IPS-18a (cell line): ENCODE measurements around the gene TTC3.
"Not testable (repeated sequence)": the region's sequence is repeated elsewhere in the genome, so short reads cannot be mapped to it uniquely, and the experiment has no call there.

Experiments used
- H3K27ac ChIP-seq: one replicate; pipeline ENCODE4 v1.5.1; 2013; ENCODE audit warnings: low read length
- H3K27me3 ChIP-seq: one replicate; pipeline ENCODE4 v1.6.1; 2013; ENCODE audit warnings: mild to moderate bottlenecking, low read length; ENCODE audit not compliant: control insufficient read depth, insufficient read depth
- H3K36me3 ChIP-seq: one replicate; pipeline ENCODE4 v1.6.1; 2013; ENCODE audit warnings: low read depth, low read length; ENCODE audit not compliant: control insufficient read depth
- H3K4me1 ChIP-seq: one replicate; pipeline ENCODE4 v1.6.1; 2013; ENCODE audit warnings: low read depth, low read length; ENCODE audit not compliant: control insufficient read depth
- H3K4me3 ChIP-seq: one replicate; pipeline ENCODE4 v1.5.1; 2013; ENCODE audit warnings: low read length
- H3K9ac ChIP-seq: one replicate; pipeline ENCODE4 v1.6.1; 2013; ENCODE audit warnings: mild to moderate bottlenecking, low read length, moderate library complexity
- H3K9me3 ChIP-seq: one replicate; pipeline ENCODE4 v1.6.1; 2013; ENCODE audit warnings: low read depth, low read length; ENCODE audit not compliant: control insufficient read depth

TTC3 gene

GRCh38 chr21:37136261-37136660 lies 63.2 kb downstream of the TTC3 start:
- H3K27me3 ChIP-seq = no peaks in the 10 kb centered on the region
- no peak overlapping the region for H3K9ac ChIP-seq
- H3K4me3 ChIP-seq = no peak overlapping the region
- H3K36me3 ChIP-seq = peaks cover 7% of the 10 kb centered on the region
- H3K27ac ChIP-seq = no peak overlapping the region
- H3K4me1 ChIP-seq = peaks cover 12% of the 10 kb centered on the region
- H3K9me3 ChIP-seq = no peaks in the 10 kb centered on the region

GRCh38 chr21:37136744-37137143 lies 63.7 kb downstream of the TTC3 start:
- H3K4me3 ChIP-seq = no peak overlapping the region
- H3K9ac ChIP-seq = no peak overlapping the region
- peaks cover 12% of the 10 kb centered on the region for H3K4me1 ChIP-seq
- H3K9me3 ChIP-seq = no peaks in the 10 kb centered on the region
- H3K27ac ChIP-seq = no peak overlapping the region
- H3K36me3 ChIP-seq = peaks cover 7% of the 10 kb centered on the region
- no peaks in the 10 kb centered on the region for H3K27me3 ChIP-seq

GRCh38 chr21:37139154-37139553 lies 66.1 kb downstream of the TTC3 start:
- Histone ChIP-seq H3K9ac (no peak overlapping the region), H3K27ac (no peak overlapping the region), H3K4me3 (no peak overlapping the region), H3K4me1 (peaks cover 12% of the 10 kb centered on the region), H3K36me3 (peaks cover 7% of the 10 kb centered on the region), H3K9me3 (no peaks in the 10 kb centered on the region), H3K27me3 (no peaks in the 10 kb centered on the region)

- Histone ChIP-seq H3K4me3 (no peak overlapping the region), H3K9ac (no peak overlapping the region), H3K27me3 (no peaks in the 10 kb centered on the region), H3K36me3 (peaks cover 7% of the 10 kb centered on the region), H3K9me3 (no peaks in the 10 kb centered on the region), H3K4me1 (peaks cover 12% of the 10 kb centered on the region), H3K27ac (no peak overlapping the region)
Observed at GRCh38 chr21:37139902-37140301, 66.8 kb downstream of the TTC3 start.

- not testable (repeated sequence) for H3K9ac ChIP-seq, H3K36me3 ChIP-seq, H3K4me3 ChIP-seq, H3K27ac ChIP-seq, H3K9me3 ChIP-seq, H3K27me3 ChIP-seq
- H3K4me1 ChIP-seq = peaks cover 19% of the 10 kb centered on the region
Observed at GRCh38 chr21:37143392-37143791, 70.3 kb downstream of the TTC3 start.

- H3K9ac ChIP-seq = no peak overlapping the region
- H3K9me3 ChIP-seq = no peaks in the 10 kb centered on the region
- no peaks in the 10 kb centered on the region for H3K27me3 ChIP-seq
- no peak overlapping the region for H3K27ac ChIP-seq
- no peaks in the 10 kb centered on the region for H3K36me3 ChIP-seq
- H3K4me3 ChIP-seq = no peak overlapping the region
- peaks cover 8% of the 10 kb centered on the region for H3K4me1 ChIP-seq
Observed at GRCh38 chr21:37145635-37146111, 72.6 kb downstream of the TTC3 start.

- H3K36me3 ChIP-seq = no peaks in the 10 kb centered on the region
- H3K4me3 ChIP-seq = no peak overlapping the region
- H3K4me1 ChIP-seq = peaks cover 8% of the 10 kb centered on the region
- H3K27ac ChIP-seq = no peak overlapping the region
- no peak overlapping the region for H3K9ac ChIP-seq
- no peaks in the 10 kb centered on the region for H3K27me3 ChIP-seq
- H3K9me3 ChIP-seq = no peaks in the 10 kb centered on the region
Observed at GRCh38 chr21:37146320-37147235, 73.5 kb downstream of the TTC3 start.

GRCh38 chr21:37149411-37149810 lies 76.4 kb downstream of the TTC3 start:
- peaks cover 8% of the 10 kb centered on the region for H3K4me1 ChIP-seq
- H3K9ac ChIP-seq = no peak overlapping the region
- no peaks in the 10 kb centered on the region for H3K36me3 ChIP-seq
- H3K27ac ChIP-seq = no peak overlapping the region
- H3K4me3 ChIP-seq = no peak overlapping the region
- no peaks in the 10 kb centered on the region for H3K9me3 ChIP-seq
- no peaks in the 10 kb centered on the region for H3K27me3 ChIP-seq

GRCh38 chr21:37153196-37153934 lies 80.3 kb downstream of the TTC3 start:
- no peaks in the 10 kb centered on the region for H3K9me3 ChIP-seq
- no peak overlapping the region for H3K4me3 ChIP-seq
- H3K27me3 ChIP-seq = no peaks in the 10 kb centered on the region
- H3K4me1 ChIP-seq = peaks cover 6% of the 10 kb centered on the region
- H3K36me3 ChIP-seq = no peaks in the 10 kb centered on the region
- no peak overlapping the region for H3K27ac ChIP-seq
- no peak overlapping the region for H3K9ac ChIP-seq

- Histone ChIP-seq H3K27ac (no peak overlapping the region), H3K27me3 (no peaks in the 10 kb centered on the region), H3K4me1 (peaks cover 6% of the 10 kb centered on the region), H3K9ac (no peak overlapping the region), H3K36me3 (no peaks in the 10 kb centered on the region), H3K4me3 (no peak overlapping the region), H3K9me3 (no peaks in the 10 kb centered on the region)
Observed at GRCh38 chr21:37153935-37154350, 80.9 kb downstream of the TTC3 start.

- Histone ChIP-seq H3K4me1 (peaks cover 6% of the 10 kb centered on the region), H3K9me3 (no peaks in the 10 kb centered on the region), H3K4me3 (no peak overlapping the region), H3K36me3 (no peaks in the 10 kb centered on the region), H3K27me3 (no peaks in the 10 kb centered on the region), H3K9ac (no peak overlapping the region), H3K27ac (no peak overlapping the region)
Observed at GRCh38 chr21:37155186-37155585, 82.1 kb downstream of the TTC3 start.
